OCI-LY7 (cell line): ENCODE data around the gene PLPPR5.

ENCODE experiments used
- CTCF ChIP-seq: fragments of 200-600 bp; sonication (generic); conservative IDR thresholded peaks from 2 replicates; pipeline ENCODE4 v1.5.1; 2014; ENCODE audit warnings: mild to moderate bottlenecking, antibody characterized with exemption, low read length, moderate library complexity, mixed read lengths
- EZH2phosphoT487 ChIP-seq: fragments of 200-600 bp; sonication (generic); IDR thresholded peaks from 2 replicates; pipeline ENCODE4 v1.6.1; 2018; ENCODE audit warnings: low read depth, borderline replicate concordance, mild to moderate bottlenecking, mixed run types, antibody characterized with exemption, low read length, moderate library complexity, mixed read lengths

GRCh38 chr1:98914547-98914946, 90.1 kb downstream of the PLPPR5 start:
- TF ChIP-seq CTCF (no peak), EZH2phosphoT487 (no peak)
